IPS-20b (cell line): ENCODE data around the gene RBM26.
"Not testable (repeated sequence)": the region's sequence is repeated elsewhere in the genome, so short reads cannot be mapped to it uniquely, and the experiment has no call there.

Experiments
- H3K27ac ChIP-seq: one replicate; pipeline ENCODE4 v1.5.1; 2013; ENCODE audit warnings: low read length
- H3K27me3 ChIP-seq: 2 replicates; pipeline ENCODE4 v1.6.1; 2013; ENCODE audit warnings: mild to moderate bottlenecking, low read length, inconsistent platforms; ENCODE audit not compliant: insufficient read depth
- H3K36me3 ChIP-seq: 2 replicates; pipeline ENCODE4 v1.6.1; 2013; ENCODE audit warnings: low read depth, mild to moderate bottlenecking, inconsistent platforms, low read length, moderate library complexity; ENCODE audit not compliant: insufficient read depth
- H3K4me1 ChIP-seq: 2 replicates; pipeline ENCODE4 v1.6.1; 2013; ENCODE audit warnings: mild to moderate bottlenecking, control low read depth, inconsistent platforms, low read length, moderate library complexity; ENCODE audit not compliant: insufficient read depth
- H3K4me3 ChIP-seq: 2 replicates; pipeline ENCODE4 v1.5.1; 2013; ENCODE audit warnings: mild to moderate bottlenecking, low read length, inconsistent platforms
- H3K9ac ChIP-seq: 2 replicates; pipeline ENCODE4 v1.6.1; 2013; ENCODE audit warnings: low read depth, mild to moderate bottlenecking, inconsistent platforms, low read length, moderate library complexity
- H3K9me3 ChIP-seq: 2 replicates; pipeline ENCODE4 v1.6.1; 2013; ENCODE audit warnings: mild to moderate bottlenecking, low read depth, low read length, inconsistent platforms; ENCODE audit not compliant: insufficient read depth

Gene RBM26

GRCh38 chr13:79354285-79354684 is 51.8 kb downstream of the RBM26 start:
- Histone ChIP-seq H3K9ac (no peak overlapping the region), H3K4me3 (no peak overlapping the region), H3K36me3 (peaks cover 95% of the 10 kb centered on the region)

GRCh38 chr13:79353693-79354092 is 52.4 kb downstream of the RBM26 start:
- H3K27ac ChIP-seq: no peak overlapping the region
- H3K9me3 ChIP-seq: no peaks in the 10 kb centered on the region
- no peak overlapping the region for H3K9ac ChIP-seq
- no peaks in the 10 kb centered on the region for H3K4me1 ChIP-seq
- no peak overlapping the region for H3K4me3 ChIP-seq
- H3K36me3 ChIP-seq: peaks cover 95% of the 10 kb centered on the region
- no peaks in the 10 kb centered on the region for H3K27me3 ChIP-seq

More at GRCh38 chr13:79354285-79354684, 51.8 kb downstream of the RBM26 start:
- Histone ChIP-seq H3K9me3 (no peaks in the 10 kb centered on the region), H3K4me1 (no peaks in the 10 kb centered on the region), H3K27ac (no peak overlapping the region), H3K27me3 (no peaks in the 10 kb centered on the region)

GRCh38 chr13:79352107-79352506 is 53.9 kb downstream of the RBM26 start:
- no peaks in the 10 kb centered on the region for H3K27me3 ChIP-seq
- H3K27ac ChIP-seq: no peak overlapping the region
- no peaks in the 10 kb centered on the region for H3K9me3 ChIP-seq
- H3K4me1 ChIP-seq: no peaks in the 10 kb centered on the region
- H3K9ac ChIP-seq: no peak overlapping the region
- H3K36me3 ChIP-seq: peaks cover 96% of the 10 kb centered on the region
- H3K4me3 ChIP-seq: no peak overlapping the region

GRCh38 chr13:79349608-79350007 is 56.4 kb downstream of the RBM26 start:
- not testable (repeated sequence) for H3K4me1 ChIP-seq, H3K9ac ChIP-seq, H3K4me3 ChIP-seq, H3K27me3 ChIP-seq, H3K9me3 ChIP-seq, H3K27ac ChIP-seq
- H3K36me3 ChIP-seq: peaks cover 89% of the 10 kb centered on the region

GRCh38 chr13:79349011-79349410 is 57.0 kb downstream of the RBM26 start:
- Histone ChIP-seq H3K27me3 (no peaks in the 10 kb centered on the region), H3K36me3 (peaks cover 89% of the 10 kb centered on the region), H3K9ac (no peak overlapping the region), H3K4me3 (no peak overlapping the region), H3K4me1 (no peaks in the 10 kb centered on the region), H3K9me3 (no peaks in the 10 kb centered on the region), H3K27ac (no peak overlapping the region)

- H3K9ac ChIP-seq: no peak overlapping the region
- peaks cover 88% of the 10 kb centered on the region for H3K36me3 ChIP-seq
- no peak overlapping the region for H3K27ac ChIP-seq
- H3K27me3 ChIP-seq: no peaks in the 10 kb centered on the region
- H3K4me1 ChIP-seq: no peaks in the 10 kb centered on the region
- H3K9me3 ChIP-seq: no peaks in the 10 kb centered on the region
- no peak overlapping the region for H3K4me3 ChIP-seq
Measured at GRCh38 chr13:79346300-79346914, 59.6 kb downstream of the RBM26 start.

- peaks cover 93% of the 10 kb centered on the region for H3K36me3 ChIP-seq
- no peak overlapping the region for H3K27ac ChIP-seq
- H3K27me3 ChIP-seq: no peaks in the 10 kb centered on the region
- H3K4me1 ChIP-seq: no peaks in the 10 kb centered on the region
- H3K4me3 ChIP-seq: no peak overlapping the region
- no peaks in the 10 kb centered on the region for H3K9me3 ChIP-seq
- H3K9ac ChIP-seq: no peak overlapping the region
Measured at GRCh38 chr13:79341202-79341601, 64.9 kb downstream of the RBM26 start.

GRCh38 chr13:79340490-79340889 is 65.6 kb downstream of the RBM26 start:
- no peak overlapping the region for H3K9ac ChIP-seq
- no peak overlapping the region for H3K27ac ChIP-seq
- no peaks in the 10 kb centered on the region for H3K27me3 ChIP-seq
- H3K4me3 ChIP-seq: no peak overlapping the region
- H3K4me1 ChIP-seq: no peaks in the 10 kb centered on the region
- H3K36me3 ChIP-seq: peaks cover 99% of the 10 kb centered on the region
- no peaks in the 10 kb centered on the region for H3K9me3 ChIP-seq

GRCh38 chr13:79338343-79338742 is 67.7 kb downstream of the RBM26 start:
- Histone ChIP-seq H3K36me3 (peaks cover 100% of the 10 kb centered on the region), H3K27me3 (no peaks in the 10 kb centered on the region), H3K9ac (no peak overlapping the region), H3K4me1 (no peaks in the 10 kb centered on the region), H3K4me3 (no peak overlapping the region), H3K27ac (no peak overlapping the region), H3K9me3 (no peaks in the 10 kb centered on the region)

GRCh38 chr13:79336966-79337365 is 69.1 kb downstream of the RBM26 start:
- Histone ChIP-seq H3K36me3 (peaks cover 100% of the 10 kb centered on the region), H3K27me3 (no peaks in the 10 kb centered on the region), H3K9ac (no peak overlapping the region), H3K27ac (no peak overlapping the region), H3K4me3 (no peak overlapping the region), H3K9me3 (no peaks in the 10 kb centered on the region), H3K4me1 (no peaks in the 10 kb centered on the region)

GRCh38 chr13:79328510-79328909 is 77.5 kb downstream of the RBM26 start:
- no peak overlapping the region for H3K4me3 ChIP-seq
- H3K27ac ChIP-seq: no peak overlapping the region
- H3K27me3 ChIP-seq: no peaks in the 10 kb centered on the region
- H3K36me3 ChIP-seq: peaks cover 73% of the 10 kb centered on the region
- H3K9me3 ChIP-seq: no peaks in the 10 kb centered on the region
- H3K4me1 ChIP-seq: no peaks in the 10 kb centered on the region
- no peak overlapping the region for H3K9ac ChIP-seq

- Histone ChIP-seq H3K9ac (no peak overlapping the region), H3K27ac (no peak overlapping the region), H3K9me3 (no peaks in the 10 kb centered on the region), H3K27me3 (no peaks in the 10 kb centered on the region), H3K4me1 (no peaks in the 10 kb centered on the region), H3K36me3 (peaks cover 66% of the 10 kb centered on the region), H3K4me3 (no peak overlapping the region)
Measured at GRCh38 chr13:79320433-79320832, 85.6 kb downstream of the RBM26 start.
